ENCODE results near the gene LRRC4B. TPM values are rescaled to one million over a fixed set of nuclear protein-coding genes. Genes with fewer than 3 reads are reported as not detected.

LRRC4B gene
- total RNA-seq, 4 donors from 2014 or later = 0.59 to 3.0 (median 1.6) TPM

GRCh38 chr19:50562329-50562728, 5.9 kb downstream of the LRRC4B start:
- H3K4me3 ChIP-seq (replicated peaks in 1 of 3) = no peak overlapping the region
- no peaks in the 10 kb centered on the region for H3K9me3 ChIP-seq
- intact Hi-C loops (cut with DNase I) = no loop called here
- H3K4me1 ChIP-seq = peaks cover 5 to 6% of the 10 kb centered on the region in 2 donors
- peaks cover 3% of the 10 kb centered on the region for H3K27me3 ChIP-seq
- WGBS, 2 donors = 36 to 48% methylated on average over 3 to 4 of the region's 4 CpGs
- H3K36me3 ChIP-seq = no peaks in the 10 kb centered on the region
- no peak for DNase-seq
- TF ChIP-seq CTCF (IDR thresholded peaks at IDR 0.05) = no peak
- no peak for TF ChIP-seq POLR2A (IDR thresholded peaks at IDR 0.05)
- no peak overlapping the region for H3K27ac ChIP-seq

DNA sequence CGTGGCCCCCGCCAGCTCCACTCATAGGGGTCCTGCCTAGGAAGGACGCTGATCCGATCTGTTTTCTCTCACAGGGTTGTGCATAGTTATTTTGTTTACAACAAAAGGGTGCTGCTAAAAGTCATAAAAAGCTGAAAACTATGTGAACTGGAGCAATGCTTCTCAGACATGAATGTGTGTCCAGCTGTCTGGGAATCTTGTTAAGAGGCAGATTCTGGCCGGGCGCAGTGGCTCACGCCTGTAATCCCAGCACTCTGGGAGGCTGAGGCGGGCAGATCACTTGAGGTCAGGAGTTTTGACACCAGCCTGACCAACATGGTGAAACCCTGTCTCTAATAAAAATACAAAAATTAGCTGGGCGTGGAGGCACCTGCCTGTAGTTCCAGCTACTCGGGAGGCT, 8.6 kb downstream of the LRRC4B start:
- intact Hi-C loops (cut with DNase I) = no loop called here
- H3K27ac ChIP-seq = no peak overlapping the region
- DNase-seq = peak; percentile 14 to 27
- peaks cover 3% of the 10 kb centered on the region for H3K27me3 ChIP-seq
- WGBS, 2 donors = 36 to 57% methylated on average over 10 of the region's 10 CpGs
- peaks cover 12 to 17% of the 10 kb centered on the region in 2 donors for H3K4me1 ChIP-seq
- no peaks in the 10 kb centered on the region for H3K9me3 ChIP-seq
- H3K4me3 ChIP-seq (replicated peaks in 1 of 3) = no peak overlapping the region
- no peak for TF ChIP-seq CTCF (IDR thresholded peaks at IDR 0.05)
- no peaks in the 10 kb centered on the region for H3K36me3 ChIP-seq

GRCh38 chr19:50558449-50558848, 9.8 kb downstream of the LRRC4B start:
- Histone ChIP-seq H3K27me3 (peaks cover 3% of the 10 kb centered on the region), H3K9me3 (no peaks in the 10 kb centered on the region), H3K4me3 (replicated peaks in 1 of 3) (no peak overlapping the region), H3K36me3 (no peaks in the 10 kb centered on the region), H3K27ac (no peak overlapping the region), H3K4me1 (peaks cover 12 to 17% of the 10 kb centered on the region in 2 donors)
- intact Hi-C loops (cut with DNase I) = no loop called here
- TF ChIP-seq POLR2A (IDR thresholded peaks at IDR 0.05) (no peak), CTCF (IDR thresholded peaks at IDR 0.05) (no peak)
- no peak for DNase-seq
- WGBS, 2 donors = 92 to 94% methylated on average over 8 to 13 of the region's 13 CpGs

DNA sequence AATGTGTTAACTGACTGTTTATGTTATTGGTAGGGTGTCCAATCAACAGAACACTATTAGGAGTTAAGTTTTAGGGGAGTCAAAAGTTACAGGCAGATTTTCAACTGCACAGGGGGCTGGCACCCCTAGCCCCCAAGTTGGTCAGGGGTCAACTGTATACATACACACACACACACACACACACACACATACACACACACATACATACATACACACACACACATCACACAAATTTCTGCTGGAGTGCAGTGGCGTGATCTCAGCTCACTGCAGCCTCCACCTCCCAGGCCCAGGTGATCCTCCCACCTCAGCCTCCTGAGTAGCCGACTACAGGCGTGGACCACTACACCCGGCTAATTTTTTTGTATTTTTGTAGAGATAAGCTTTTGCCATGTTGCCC, 10.2 kb downstream of the LRRC4B start:
- H3K27ac ChIP-seq = no peak overlapping the region
- intact Hi-C loops (cut with DNase I) = no loop called here
- TF ChIP-seq POLR2A (IDR thresholded peaks at IDR 0.05) (no peak), CTCF (IDR thresholded peaks at IDR 0.05) (no peak)
- no peak for DNase-seq
- H3K9me3 ChIP-seq = no peaks in the 10 kb centered on the region
- peaks cover 12 to 17% of the 10 kb centered on the region in 2 donors for H3K4me1 ChIP-seq
- WGBS, 2 donors = 92 to 94% methylated on average over 4 of the region's 4 CpGs
- H3K36me3 ChIP-seq = no peaks in the 10 kb centered on the region
- no peak overlapping the region for H3K4me3 ChIP-seq (replicated peaks in 1 of 3)
- H3K27me3 ChIP-seq = peaks cover 2% of the 10 kb centered on the region

- 10 to 21% methylated on average over 14 to 20 of the region's 20 CpGs for WGBS, 2 donors
- no peak for DNase-seq
- H3K4me1 ChIP-seq = peaks cover 12 to 17% of the 10 kb centered on the region in 2 donors
- TF ChIP-seq POLR2A (IDR thresholded peaks at IDR 0.05) = no peak
- no peak for TF ChIP-seq CTCF (IDR thresholded peaks at IDR 0.05)
- intact Hi-C loops (cut with DNase I) = no loop called here
- no peaks in the 10 kb centered on the region for H3K9me3 ChIP-seq
- H3K27ac ChIP-seq = no peak overlapping the region
- H3K36me3 ChIP-seq = no peaks in the 10 kb centered on the region
- no peaks in the 10 kb centered on the region for H3K27me3 ChIP-seq
- H3K4me3 ChIP-seq (replicated peaks in 1 of 3) = no peak overlapping the region
Measured at GRCh38 chr19:50557009-50557613, 11.1 kb downstream of the LRRC4B start.

All from thyroid gland (tissue), 4 donors.